ENCODE results near the gene CAPN13. TPM values are rescaled to one million over a fixed set of nuclear protein-coding genes. Genes with fewer than 3 reads are reported as not detected.

CAPN13 gene
- total and polyA plus RNA-seq, 3 donors from 2014 or later: 0.57 to 2.7 (median 2.2) TPM

- intact Hi-C loops (cut with DNase I; ENCODE audit: low total_unique reads): no loop called here
Measured at GRCh38 chr2:30722936-30723725, 84.1 kb downstream of the CAPN13 start.

GRCh38 chr2:30721668-30722647 lies 85.3 kb downstream of the CAPN13 start:
- H3K27ac ChIP-seq: no peak overlapping the region
- no peak for DNase-seq
- H3K4me1 ChIP-seq: no peaks in the 10 kb centered on the region
- 83 to 93% methylated on average over 6 of the region's 6 CpGs for WGBS, 2 donors
- H3K9me3 ChIP-seq: no peaks in the 10 kb centered on the region
- no peaks in the 10 kb centered on the region for H3K36me3 ChIP-seq (ENCODE audit: low read depth, missing control alignments)
- H3K4me3 ChIP-seq: no peak overlapping the region
- no peaks in the 10 kb centered on the region for H3K27me3 ChIP-seq
- no peak for TF ChIP-seq POLR2A (IDR thresholded peaks at IDR 0.05)
- no peak for TF ChIP-seq CTCF (IDR thresholded peaks at IDR 0.05)
- intact Hi-C loops (cut with DNase I; ENCODE audit: low total_unique reads): no loop called here

More at GRCh38 chr2:30722936-30723725, 84.1 kb downstream of the CAPN13 start:
- H3K27ac ChIP-seq: no peak overlapping the region
- WGBS, 2 donors: 70 to 88% methylated on average over 4 of the region's 4 CpGs
- TF ChIP-seq CTCF (IDR thresholded peaks at IDR 0.05): no peak
- no peak for TF ChIP-seq POLR2A (IDR thresholded peaks at IDR 0.05)
- no peaks in the 10 kb centered on the region for H3K36me3 ChIP-seq (ENCODE audit: low read depth, missing control alignments)
- no peaks in the 10 kb centered on the region for H3K27me3 ChIP-seq
- no peak for DNase-seq
- H3K4me3 ChIP-seq: no peak overlapping the region
- H3K9me3 ChIP-seq: no peaks in the 10 kb centered on the region
- H3K4me1 ChIP-seq: no peaks in the 10 kb centered on the region

GRCh38 chr2:30721241-30721640 lies 86.0 kb downstream of the CAPN13 start:
- TF ChIP-seq POLR2A (IDR thresholded peaks at IDR 0.05): no peak
- no peak for TF ChIP-seq CTCF (IDR thresholded peaks at IDR 0.05)
- H3K4me1 ChIP-seq: no peaks in the 10 kb centered on the region
- 75 to 85% methylated on average over 3 to 4 of the region's 4 CpGs for WGBS, 2 donors
- no peaks in the 10 kb centered on the region for H3K36me3 ChIP-seq (ENCODE audit: low read depth, missing control alignments)
- no peak for DNase-seq
- no peak overlapping the region for H3K27ac ChIP-seq
- no peaks in the 10 kb centered on the region for H3K9me3 ChIP-seq
- intact Hi-C loops (cut with DNase I; ENCODE audit: low total_unique reads): no loop called here
- no peak overlapping the region for H3K4me3 ChIP-seq
- no peaks in the 10 kb centered on the region for H3K27me3 ChIP-seq

- no peak for TF ChIP-seq POLR2A (IDR thresholded peaks at IDR 0.05)
- TF ChIP-seq CTCF (IDR thresholded peaks at IDR 0.05): no peak
- Histone ChIP-seq H3K36me3 (ENCODE audit: low read depth, missing control alignments) (no peaks in the 10 kb centered on the region), H3K27me3 (no peaks in the 10 kb centered on the region), H3K4me1 (no peaks in the 10 kb centered on the region), H3K9me3 (no peaks in the 10 kb centered on the region), H3K27ac (no peak overlapping the region), H3K4me3 (no peak overlapping the region)
- DNase-seq: no peak
- intact Hi-C loops (cut with DNase I; ENCODE audit: low total_unique reads): loop anchor here (10.0 kb wide), 2 partner anchors 458 to 618 kb away; no protein-coding TSS in a partner anchor
- WGBS, 2 donors: 58 to 76% methylated on average over 1 of the region's 1 CpG
Measured at GRCh38 chr2:30717081-30717650, 90.1 kb downstream of the CAPN13 start.

Measured in testis (tissue), 3 donors.